NOMO-1 treated with dmso at 0.1 percent for 144 hours (cell line): ENCODE measurements around the gene PSMD6.

Experiments used
- DNase-seq: peaks from one replicate; lab custom pipeline; 2025; ENCODE audit not compliant: unreplicated experiment; lab: John Stamatoyannopoulos, UW

The PSMD6 gene

GRCh38 chr3:64011685-64012084 lies 11.6 kb downstream of the PSMD6 start:
- no peak for DNase-seq

- no peak for DNase-seq
Measured at GRCh38 chr3:64010199-64010598, 13.1 kb downstream of the PSMD6 start.

GRCh38 chr3:64009528-64009927 lies 13.8 kb downstream of the PSMD6 start:
- DNase-seq, result no peak

GRCh38 chr3:64008487-64009351 lies 14.6 kb downstream of the PSMD6 start:
- DNase-seq, result no peak

GRCh38 chr3:64008017-64008416 lies 15.3 kb downstream of the PSMD6 start:
- DNase-seq, result no peak

- DNase-seq, result no peak
Measured at GRCh38 chr3:64003589-64003988, 19.7 kb downstream of the PSMD6 start.

GRCh38 chr3:64002233-64002632 lies 21.1 kb downstream of the PSMD6 start:
- DNase-seq, result no peak

- DNase-seq, result no peak
Measured at GRCh38 chr3:64000453-64001055, 22.7 kb downstream of the PSMD6 start.

- no peak for DNase-seq
Measured at GRCh38 chr3:63998852-63999754, 24.2 kb downstream of the PSMD6 start.

- DNase-seq, result no peak
Measured at GRCh38 chr3:63995086-63995485, 28.2 kb downstream of the PSMD6 start.

- DNase-seq, result no peak
Measured at GRCh38 chr3:63993653-63994079, 29.6 kb downstream of the PSMD6 start.

- no peak for DNase-seq
Measured at GRCh38 chr3:63992516-63993209, 30.6 kb downstream of the PSMD6 start.

GRCh38 chr3:63991666-63992065 lies 31.6 kb downstream of the PSMD6 start:
- DNase-seq, result no peak

- DNase-seq, result no peak
Measured at GRCh38 chr3:63990733-63991132, 32.6 kb downstream of the PSMD6 start.

- DNase-seq, result no peak
Measured at GRCh38 chr3:63990204-63990603, 33.1 kb downstream of the PSMD6 start.

GRCh38 chr3:63988943-63989342 lies 34.4 kb downstream of the PSMD6 start:
- no peak for DNase-seq

- no peak for DNase-seq
Measured at GRCh38 chr3:63986831-63987230, 36.5 kb downstream of the PSMD6 start.

- DNase-seq, result no peak
Measured at GRCh38 chr3:63986146-63986545, 37.1 kb downstream of the PSMD6 start.

- no peak for DNase-seq
Measured at GRCh38 chr3:63984391-63984790, 38.9 kb downstream of the PSMD6 start.

GRCh38 chr3:63981980-63982379 lies 41.3 kb downstream of the PSMD6 start:
- DNase-seq, result no peak
